SK-N-MC (cell line): Measurements from ENCODE around the gene KLRF2.
A peak's percentile ranks its signal among the peaks of the same experiment; 100 is the strongest.

Experiments used
- DNase-seq: peaks from one replicate; pipeline ENCODE4 v3.0.0-alpha.2; 2011; ENCODE audit warnings: low read depth, low spot score
- H3K27ac ChIP-seq: fragments of 200-600 bp; sonication (generic); 2 replicates; pipeline ENCODE4 v1.5.1; 2016; ENCODE audit warnings: mixed run types
- H3K36me3 ChIP-seq: fragments of 200-600 bp; sonication (generic); 2 replicates; pipeline ENCODE4 v1.6.1; 2017; ENCODE audit warnings: antibody characterized with exemption, low read length, mixed read lengths; ENCODE audit not compliant: insufficient read depth
- H3K4me3 ChIP-seq: fragments of 200-600 bp; sonication (generic); 2 replicates; pipeline ENCODE4 v1.5.1; 2016
- H3K9ac ChIP-seq: fragments of 200-600 bp; sonication (generic); 2 replicates; pipeline ENCODE4 v1.8.0; 2017; ENCODE audit warnings: mixed run types, mixed read lengths; ENCODE audit not compliant: insufficient read length
- H3K9me3 ChIP-seq: fragments of 200-600 bp; sonication (generic); 2 replicates; pipeline ENCODE4 v1.6.1; 2017; ENCODE audit warnings: low read depth, mild to moderate bottlenecking, antibody characterized with exemption, low read length, moderate library complexity, mixed read lengths
- EZH2 ChIP-seq: fragments of 200-600 bp; sonication (generic); IDR thresholded peaks from one replicate; pipeline ENCODE4 v1.6.1; 2017; ENCODE audit warnings: antibody characterized with exemption
- FOXP2 ChIP-seq: optimal IDR thresholded peaks from 2 replicates; pipeline ENCODE3; 2011; ENCODE audit warnings: mild to moderate bottlenecking, moderate library complexity; ENCODE audit not compliant: insufficient read depth; ENCODE audit errors: extremely low read length, control extremely low read depth
- POLR2AphosphoS5 ChIP-seq: IDR thresholded peaks from 2 replicates; pipeline ENCODE4 v1.6.1; 2012; ENCODE audit warnings: mild to moderate bottlenecking, low read depth, low read length, borderline replicate concordance

Gene KLRF2

GRCh38 chr12:9933958-9934357, 52.7 kb downstream of the KLRF2 start:
- Histone ChIP-seq H3K36me3 (no peaks in the 10 kb centered on the region), H3K9ac (no peak overlapping the region), H3K27ac (no peak overlapping the region), H3K9me3 (no peaks in the 10 kb centered on the region), H3K4me3 (no peak overlapping the region)
- no peak for TF ChIP-seq FOXP2
- TF ChIP-seq POLR2AphosphoS5: no peak
- no peak for TF ChIP-seq EZH2
- no peak for DNase-seq

- H3K27ac ChIP-seq: no peak overlapping the region
- H3K4me3 ChIP-seq: no peak overlapping the region
- DNase-seq: no peak
- no peaks in the 10 kb centered on the region for H3K36me3 ChIP-seq
- TF ChIP-seq EZH2: no peak
- TF ChIP-seq FOXP2: no peak
- no peak for TF ChIP-seq POLR2AphosphoS5
- H3K9ac ChIP-seq: no peak overlapping the region
- no peaks in the 10 kb centered on the region for H3K9me3 ChIP-seq
Measured at GRCh38 chr12:9935026-9935425, 53.7 kb downstream of the KLRF2 start.

GRCh38 chr12:9936591-9936990, 55.3 kb downstream of the KLRF2 start:
- Histone ChIP-seq H3K9ac (no peak overlapping the region), H3K9me3 (no peaks in the 10 kb centered on the region), H3K4me3 (no peak overlapping the region), H3K36me3 (no peaks in the 10 kb centered on the region), H3K27ac (no peak overlapping the region)
- no peak for TF ChIP-seq POLR2AphosphoS5
- no peak for TF ChIP-seq EZH2
- TF ChIP-seq FOXP2: no peak
- no peak for DNase-seq

GRCh38 chr12:9940375-9940774, 59.1 kb downstream of the KLRF2 start:
- H3K36me3 ChIP-seq: no peaks in the 10 kb centered on the region
- no peak for TF ChIP-seq POLR2AphosphoS5
- TF ChIP-seq FOXP2: no peak
- H3K9me3 ChIP-seq: no peaks in the 10 kb centered on the region
- no peak overlapping the region for H3K9ac ChIP-seq
- no peak overlapping the region for H3K4me3 ChIP-seq
- no peak for DNase-seq
- H3K27ac ChIP-seq: no peak overlapping the region

GRCh38 chr12:9941838-9942237, 60.5 kb downstream of the KLRF2 start:
- H3K9ac ChIP-seq: no peak overlapping the region
- no peaks in the 10 kb centered on the region for H3K9me3 ChIP-seq
- TF ChIP-seq EZH2: no peak
- no peak for TF ChIP-seq POLR2AphosphoS5
- TF ChIP-seq FOXP2: no peak
- H3K27ac ChIP-seq: no peak overlapping the region
- H3K36me3 ChIP-seq: no peaks in the 10 kb centered on the region
- H3K4me3 ChIP-seq: no peak overlapping the region
- DNase-seq: no peak

- no peak for TF ChIP-seq FOXP2
- no peak for TF ChIP-seq EZH2
- no peak for TF ChIP-seq POLR2AphosphoS5
- DNase-seq: no peak
- Histone ChIP-seq H3K4me3 (0 out of 2 replicates have a peak overlapping the region, but pooled peaks have one; percentile 25), H3K27ac (no peak overlapping the region), H3K36me3 (no peaks in the 10 kb centered on the region), H3K9ac (no peak overlapping the region), H3K9me3 (no peaks in the 10 kb centered on the region)
Measured at GRCh38 chr12:9943240-9943639, 62.0 kb downstream of the KLRF2 start.

GRCh38 chr12:9944391-9944790, 63.1 kb downstream of the KLRF2 start:
- no peak for DNase-seq
- Histone ChIP-seq H3K36me3 (no peaks in the 10 kb centered on the region), H3K9me3 (no peaks in the 10 kb centered on the region), H3K9ac (no peak overlapping the region), H3K4me3 (no peak overlapping the region), H3K27ac (no peak overlapping the region)
- TF ChIP-seq POLR2AphosphoS5 (no peak; the same call in 1 of the 2 replicates), EZH2 (no peak), FOXP2 (no peak)
